ENCODE measurements around the gene SRBD1.

GRCh38 chr2:45470531-45470930, 140.5 kb downstream of the SRBD1 start:
- TF ChIP-seq HNF4G (IDR thresholded peaks at IDR 0.05) (no peak), RAD21 (IDR thresholded peaks at IDR 0.05) (no peak), YY1 (IDR thresholded peaks at IDR 0.05) (no peak), GABPA (IDR thresholded peaks at IDR 0.05 in 1 of 2, conservative IDR thresholded peaks at IDR 0.05 in 1 of 2) (no peak)
